Osteocyte (in vitro differentiated cells): ENCODE data around the gene ADARB1. TPM values are rescaled to one million over a fixed set of nuclear protein-coding genes. Genes with fewer than 3 reads are reported as not detected.
"Not testable (repeated sequence)": the region's sequence is repeated elsewhere in the genome, so short reads cannot be mapped to it uniquely, and the experiment has no call there.

Source experiments
- DNase-seq: peaks from one replicate; pipeline ENCODE4 v3.0.0; 2021; ENCODE audit warnings: mixed read lengths; ENCODE audit not compliant: unreplicated experiment; ENCODE audit errors: extremely low spot score
- H3K27ac Mint-ChIP-seq: one replicate; pipeline ENCODE4 v1.8.0; 2021; ENCODE audit warnings: mild to moderate bottlenecking, mixed read lengths; ENCODE audit not compliant: unreplicated experiment
- H3K27me3 Mint-ChIP-seq: one replicate; pipeline ENCODE4 v1.8.0; 2021; ENCODE audit warnings: mixed read lengths; ENCODE audit not compliant: unreplicated experiment
- H3K36me3 Mint-ChIP-seq: one replicate; pipeline ENCODE4 v1.8.0; 2021; ENCODE audit warnings: mixed read lengths; ENCODE audit not compliant: unreplicated experiment
- H3K4me1 Mint-ChIP-seq: one replicate; pipeline ENCODE4 v1.8.0; 2021; ENCODE audit warnings: mixed read lengths; ENCODE audit not compliant: unreplicated experiment
- H3K4me3 Mint-ChIP-seq: one replicate; pipeline ENCODE4 v1.8.0; 2021; ENCODE audit warnings: mild to moderate bottlenecking, moderate library complexity, mixed read lengths; ENCODE audit not compliant: unreplicated experiment
- H3K9me3 Mint-ChIP-seq: one replicate; pipeline ENCODE4 v1.8.0; 2021; ENCODE audit warnings: mixed read lengths; ENCODE audit not compliant: unreplicated experiment
- total RNA-seq: library from RNA; stranded (reverse); gene quantifications from 2 replicates; pipeline ENCODE4 v1.2.1, GENCODE V29; 2021
- TF ChIP-seq, protein P1 (sequence below): fragments of 200-600 bp; sonication (generic); IDR thresholded peaks from 2 replicates; pipeline ENCODE4 v1.5.0; 2021; ENCODE audit warnings: antibody characterized with exemption, mild to moderate bottlenecking, moderate library complexity

ADARB1 gene
- total RNA-seq, 1 donor from 2014 or later: 126 TPM

GRCh38 chr21:45138199-45139002 is 64.0 kb downstream of the ADARB1 start:
- H3K36me3 Mint-ChIP-seq: peaks cover 9% of the 10 kb centered on the region
- H3K4me1 Mint-ChIP-seq: peaks cover 66% of the 10 kb centered on the region
- no peaks in the 10 kb centered on the region for H3K9me3 Mint-ChIP-seq
- H3K27ac Mint-ChIP-seq: peak overlapping the region; percentile 60
- H3K4me3 Mint-ChIP-seq: no peak overlapping the region
- no peak for DNase-seq
- TF ChIP-seq, protein P1, sequence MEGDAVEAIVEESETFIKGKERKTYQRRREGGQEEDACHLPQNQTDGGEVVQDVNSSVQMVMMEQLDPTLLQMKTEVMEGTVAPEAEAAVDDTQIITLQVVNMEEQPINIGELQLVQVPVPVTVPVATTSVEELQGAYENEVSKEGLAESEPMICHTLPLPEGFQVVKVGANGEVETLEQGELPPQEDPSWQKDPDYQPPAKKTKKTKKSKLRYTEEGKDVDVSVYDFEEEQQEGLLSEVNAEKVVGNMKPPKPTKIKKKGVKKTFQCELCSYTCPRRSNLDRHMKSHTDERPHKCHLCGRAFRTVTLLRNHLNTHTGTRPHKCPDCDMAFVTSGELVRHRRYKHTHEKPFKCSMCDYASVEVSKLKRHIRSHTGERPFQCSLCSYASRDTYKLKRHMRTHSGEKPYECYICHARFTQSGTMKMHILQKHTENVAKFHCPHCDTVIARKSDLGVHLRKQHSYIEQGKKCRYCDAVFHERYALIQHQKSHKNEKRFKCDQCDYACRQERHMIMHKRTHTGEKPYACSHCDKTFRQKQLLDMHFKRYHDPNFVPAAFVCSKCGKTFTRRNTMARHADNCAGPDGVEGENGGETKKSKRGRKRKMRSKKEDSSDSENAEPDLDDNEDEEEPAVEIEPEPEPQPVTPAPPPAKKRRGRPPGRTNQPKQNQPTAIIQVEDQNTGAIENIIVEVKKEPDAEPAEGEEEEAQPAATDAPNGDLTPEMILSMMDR: peak; percentile 78
- no peaks in the 10 kb centered on the region for H3K27me3 Mint-ChIP-seq

DNA sequence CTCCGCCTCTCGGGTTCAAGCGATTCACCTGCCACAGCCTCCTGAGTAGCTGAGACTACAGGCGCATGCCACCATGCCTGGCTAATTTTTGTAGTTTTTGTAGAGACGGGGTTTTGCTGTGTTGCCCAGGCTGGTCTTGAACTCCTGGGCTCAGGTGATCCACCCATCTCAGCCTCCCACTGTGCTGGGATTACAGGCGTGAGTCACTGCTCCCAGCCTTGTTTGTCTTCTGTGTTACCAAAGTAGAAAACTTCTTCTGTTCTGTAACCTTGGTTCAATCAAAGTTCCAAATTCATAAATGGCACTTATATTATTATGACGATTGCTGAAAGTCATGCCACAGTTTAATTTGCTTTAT is 64.6 kb downstream of the ADARB1 start:
- not testable (repeated sequence) for DNase-seq, H3K27me3 Mint-ChIP-seq, H3K4me3 Mint-ChIP-seq, H3K9me3 Mint-ChIP-seq
- peaks cover 70% of the 10 kb centered on the region for H3K4me1 Mint-ChIP-seq
- H3K27ac Mint-ChIP-seq: peak overlapping the region; percentile 60
- H3K36me3 Mint-ChIP-seq: peaks cover 13% of the 10 kb centered on the region

GRCh38 chr21:45139473-45139872 is 65.1 kb downstream of the ADARB1 start:
- Mint-ChIP-seq H3K4me3 (no peak overlapping the region), H3K36me3 (peaks cover 15% of the 10 kb centered on the region), H3K9me3 (no peaks in the 10 kb centered on the region), H3K27me3 (no peaks in the 10 kb centered on the region), H3K4me1 (peaks cover 68% of the 10 kb centered on the region), H3K27ac (peak overlapping the region; percentile 60)
- TF ChIP-seq, protein P1: no peak
- DNase-seq: peak; percentile 56

- Mint-ChIP-seq H3K27ac (peak overlapping the region; percentile 25), H3K4me1 (peaks cover 58% of the 10 kb centered on the region), H3K27me3 (no peaks in the 10 kb centered on the region), H3K36me3 (peaks cover 16% of the 10 kb centered on the region), H3K4me3 (no peak overlapping the region), H3K9me3 (no peaks in the 10 kb centered on the region)
- peak; percentile 92 for DNase-seq
- TF ChIP-seq, protein P1: peak; percentile 87
Observed at GRCh38 chr21:45140346-45140940, 66.1 kb downstream of the ADARB1 start.

GRCh38 chr21:45140944-45141343 is 66.6 kb downstream of the ADARB1 start:
- DNase-seq: peak; percentile 46
- peaks cover 19% of the 10 kb centered on the region for H3K36me3 Mint-ChIP-seq
- H3K9me3 Mint-ChIP-seq, H3K27me3 Mint-ChIP-seq, H3K4me3 Mint-ChIP-seq, H3K27ac Mint-ChIP-seq: not testable (repeated sequence)
- H3K4me1 Mint-ChIP-seq: peaks cover 55% of the 10 kb centered on the region

DNA sequence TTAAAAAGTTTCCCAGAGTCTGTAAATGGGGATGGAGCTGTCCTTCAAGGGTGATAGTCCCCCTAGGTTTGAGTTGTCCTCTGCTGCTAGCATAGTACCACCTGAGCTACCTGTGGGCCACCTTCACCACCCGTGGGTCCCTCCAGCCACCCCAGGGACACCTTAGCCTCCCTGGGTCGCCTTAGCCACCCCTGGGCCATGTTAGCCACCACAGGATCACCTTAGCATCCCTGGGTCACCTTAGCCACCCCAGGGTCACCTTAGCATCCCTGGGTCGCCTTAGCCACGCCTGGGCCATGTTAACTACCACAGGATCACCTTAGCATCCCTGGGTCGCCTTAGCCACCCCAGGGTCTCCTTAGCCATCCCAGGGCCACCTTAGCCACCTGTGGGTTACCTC is 67.1 kb downstream of the ADARB1 start:
- Mint-ChIP-seq H3K9me3 (no peaks in the 10 kb centered on the region), H3K4me3 (no peak overlapping the region), H3K36me3 (peaks cover 25% of the 10 kb centered on the region), H3K27me3 (no peaks in the 10 kb centered on the region), H3K4me1 (peaks cover 49% of the 10 kb centered on the region), H3K27ac (no peak overlapping the region)
- TF ChIP-seq, protein P1: no peak
- peak; percentile 54 for DNase-seq
